MM.1S (cell line): ENCODE measurements around the gene SAP30.

ENCODE experiments used
- EZH2 ChIP-seq: fragments of 300-600 bp; sonication (generic); optimal IDR thresholded peaks from 2 replicates; pipeline ENCODE3; 2017; ENCODE audit warnings: low read depth, mild to moderate bottlenecking, antibody characterized with exemption, low read length, mixed read lengths
- EZH2phosphoT487 ChIP-seq: fragments of 300-600 bp; sonication (generic); IDR thresholded peaks from 2 replicates; pipeline ENCODE4 v1.6.1; 2018; ENCODE audit warnings: antibody characterized with exemption, low read length
- TF ChIP-seq, protein P1 (sequence below): fragments of 300-600 bp; sonication (generic); IDR thresholded peaks from 2 replicates; pipeline ENCODE4 v1.5.1; 2016; ENCODE audit warnings: antibody characterized with exemption, low read length, mixed read lengths

DNA sequence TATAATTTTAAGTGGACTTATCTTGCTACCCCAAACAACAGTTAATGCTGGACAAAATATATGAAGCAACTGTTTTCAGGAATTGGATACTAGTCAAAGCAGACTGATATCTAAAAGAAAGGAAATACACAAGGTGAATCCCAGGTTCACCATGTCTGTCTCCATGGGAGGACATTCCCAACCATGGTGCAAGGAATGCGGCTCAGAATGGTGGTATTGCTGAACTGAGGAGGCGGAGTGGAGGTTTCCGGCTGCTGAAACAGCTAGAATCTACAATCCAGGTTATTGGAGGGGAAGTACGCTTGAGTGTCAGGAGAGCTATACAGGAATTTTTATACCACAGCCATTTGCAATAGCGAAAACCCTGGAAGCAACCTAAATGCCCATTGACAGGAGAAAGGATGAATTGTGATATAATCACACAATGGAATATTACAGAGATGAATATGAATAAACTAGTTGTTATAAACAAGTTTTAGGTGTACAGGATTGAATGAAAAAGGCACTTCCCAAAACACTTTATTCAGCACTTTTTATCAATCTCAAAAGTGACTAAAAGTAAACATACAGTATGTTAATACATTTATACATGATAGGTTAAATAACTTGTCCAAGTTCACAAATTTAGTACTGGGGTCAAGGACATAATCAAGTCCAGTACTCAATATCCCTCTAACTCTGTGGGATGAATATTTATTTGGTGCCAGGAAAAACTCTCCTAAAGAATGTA is 45.6 kb upstream of the SAP30 start:
- TF ChIP-seq EZH2phosphoT487 (no peak), EZH2 (no peak)
- TF ChIP-seq, protein P1, sequence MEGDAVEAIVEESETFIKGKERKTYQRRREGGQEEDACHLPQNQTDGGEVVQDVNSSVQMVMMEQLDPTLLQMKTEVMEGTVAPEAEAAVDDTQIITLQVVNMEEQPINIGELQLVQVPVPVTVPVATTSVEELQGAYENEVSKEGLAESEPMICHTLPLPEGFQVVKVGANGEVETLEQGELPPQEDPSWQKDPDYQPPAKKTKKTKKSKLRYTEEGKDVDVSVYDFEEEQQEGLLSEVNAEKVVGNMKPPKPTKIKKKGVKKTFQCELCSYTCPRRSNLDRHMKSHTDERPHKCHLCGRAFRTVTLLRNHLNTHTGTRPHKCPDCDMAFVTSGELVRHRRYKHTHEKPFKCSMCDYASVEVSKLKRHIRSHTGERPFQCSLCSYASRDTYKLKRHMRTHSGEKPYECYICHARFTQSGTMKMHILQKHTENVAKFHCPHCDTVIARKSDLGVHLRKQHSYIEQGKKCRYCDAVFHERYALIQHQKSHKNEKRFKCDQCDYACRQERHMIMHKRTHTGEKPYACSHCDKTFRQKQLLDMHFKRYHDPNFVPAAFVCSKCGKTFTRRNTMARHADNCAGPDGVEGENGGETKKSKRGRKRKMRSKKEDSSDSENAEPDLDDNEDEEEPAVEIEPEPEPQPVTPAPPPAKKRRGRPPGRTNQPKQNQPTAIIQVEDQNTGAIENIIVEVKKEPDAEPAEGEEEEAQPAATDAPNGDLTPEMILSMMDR = no peak
